GM23338 (cell line): ENCODE results near the gene LIFR. TPM values are rescaled to one million over a fixed set of nuclear protein-coding genes. Genes with fewer than 3 reads are reported as not detected.

Source experiments
- ATAC-seq: fragments of 200-7000 bp; cut with Tn5 transposase; 3 replicates; pipeline ENCODE4 v1.9.1; 2020
- DNase-seq: peaks from one replicate; pipeline ENCODE4 v3.0.0-alpha.2; 2015; ENCODE audit warnings: low spot score
- H2AFZ ChIP-seq: fragments of 200-600 bp; sonication (generic); 2 replicates; pipeline ENCODE4 v1.8.0; 2016; ENCODE audit warnings: antibody characterized with exemption, mild to moderate bottlenecking, moderate library complexity
- H3F3A ChIP-seq: fragments of 200-600 bp; sonication (generic); replicated peaks from 2 replicates; pipeline ENCODE4 v1.8.0; 2017; ENCODE audit warnings: antibody characterized with exemption, mixed run types, low read depth
- H3K27ac ChIP-seq: fragments of 200-600 bp; sonication (generic); 2 replicates; pipeline ENCODE4 v1.6.1; 2016; ENCODE audit warnings: low read depth
- H3K27me3 ChIP-seq: fragments of 200-600 bp; sonication (generic); 2 replicates; pipeline ENCODE4 v1.8.0; 2016; ENCODE audit warnings: mild to moderate bottlenecking, mixed run types, moderate library complexity; ENCODE audit not compliant: insufficient read depth
- H3K36me3 ChIP-seq: fragments of 200-600 bp; sonication (generic); 2 replicates; pipeline ENCODE4 v1.8.0; 2016; ENCODE audit warnings: mild to moderate bottlenecking; ENCODE audit not compliant: insufficient read depth
- H3K4me1 ChIP-seq: fragments of 200-600 bp; sonication (generic); 2 replicates; pipeline ENCODE4 v1.8.0; 2016; ENCODE audit warnings: mild to moderate bottlenecking, moderate library complexity; ENCODE audit not compliant: insufficient read depth
- H3K4me2 ChIP-seq: fragments of 200-600 bp; sonication (generic); 2 replicates; pipeline ENCODE4 v1.7.1; 2017; ENCODE audit warnings: mixed run types
- H3K4me3 ChIP-seq: fragments of 200-600 bp; sonication (generic); 2 replicates; pipeline ENCODE4 v1.6.1; 2016; ENCODE audit warnings: mixed run types
- H3K79me2 ChIP-seq: fragments of 200-600 bp; sonication (generic); replicated peaks from 2 replicates; pipeline ENCODE4 v1.8.0; 2017; ENCODE audit warnings: mild to moderate bottlenecking; ENCODE audit not compliant: insufficient read depth
- H3K9me2 ChIP-seq: fragments of 200-600 bp; sonication (generic); 2 replicates; pipeline ENCODE4 v1.8.0; 2017; ENCODE audit not compliant: insufficient read depth
- H4K20me1 ChIP-seq: fragments of 200-600 bp; sonication (generic); replicated peaks from 2 replicates; pipeline ENCODE4 v1.8.0; 2017; ENCODE audit warnings: mild to moderate bottlenecking; ENCODE audit not compliant: insufficient read depth
- H3K27ac Mint-ChIP-seq: 2 replicates; pipeline ENCODE4 v1.8.0; 2020; ENCODE audit warnings: inconsistent platforms, mild to moderate bottlenecking, moderate library complexity, mixed read lengths
- H3K27me3 Mint-ChIP-seq: 3 replicates; pipeline ENCODE4 v1.8.0; 2022; ENCODE audit warnings: low read depth, mild to moderate bottlenecking, moderate library complexity, mixed read lengths, inconsistent platforms; ENCODE audit not compliant: insufficient read depth, poor library complexity
- H3K36me3 Mint-ChIP-seq: 3 replicates; pipeline ENCODE4 v1.8.0; 2021; ENCODE audit warnings: low read depth, mild to moderate bottlenecking, inconsistent platforms, moderate library complexity, mixed read lengths
- H3K4me1 Mint-ChIP-seq: 3 replicates; pipeline ENCODE4 v1.8.0; 2020; ENCODE audit warnings: mild to moderate bottlenecking, inconsistent platforms, mixed read lengths
- H3K4me3 Mint-ChIP-seq: 3 replicates; pipeline ENCODE4 v1.8.0; 2021; ENCODE audit warnings: moderate library complexity, mild to moderate bottlenecking, inconsistent platforms, mixed read lengths
- H3K9me3 Mint-ChIP-seq: 3 replicates; pipeline ENCODE4 v1.8.0; 2020; ENCODE audit warnings: moderate library complexity, mild to moderate bottlenecking, inconsistent platforms, mixed read lengths
- CREB1 ChIP-seq: fragments of 250-450 bp; sonication (Bioruptor Pico); IDR thresholded peaks from 2 replicates; pipeline ENCODE4 v1.5.0; 2020; ENCODE audit warnings: low read depth, mild to moderate bottlenecking, moderate library complexity
- CTCF ChIP-seq, 2 experiments: fragments of 200-600 bp in 1 of 2; sonication (generic) in 1 of 2; conservative IDR thresholded peaks; 2 replicates each; pipeline versions ENCODE4 v1.5.1 to v1.6.1; 2016 to 2017; ENCODE audit warnings: antibody characterized with exemption in 2 of 2, low read depth in 2 of 2, mild to moderate bottlenecking in 2 of 2, moderate library complexity in 1 of 2
- ETS1 ChIP-seq: IDR thresholded peaks from 2 replicates; pipeline ENCODE4 v1.6.1; 2016; ENCODE audit warnings: antibody characterized with exemption
- EZH2 ChIP-seq: fragments of 200-600 bp; sonication (generic); IDR thresholded peaks from one replicate; pipeline ENCODE4 v1.8.0; 2017; ENCODE audit warnings: antibody characterized with exemption, mild to moderate bottlenecking, low read depth; ENCODE audit not compliant: unreplicated experiment
- EZH2phosphoT487 ChIP-seq: fragments of 200-600 bp; sonication (generic); IDR thresholded peaks from one replicate; pipeline ENCODE4 v1.8.1; 2018; ENCODE audit warnings: antibody characterized with exemption; ENCODE audit not compliant: unreplicated experiment
- JUNB ChIP-seq: IDR thresholded peaks from one replicate; pipeline ENCODE4 v1.6.1; 2016; ENCODE audit warnings: antibody characterized with exemption; ENCODE audit not compliant: unreplicated experiment
- NANOG ChIP-seq: IDR thresholded peaks from 2 replicates; pipeline ENCODE4 v1.6.1; 2016; ENCODE audit warnings: antibody characterized with exemption, borderline replicate concordance
- POLR2AphosphoS5 ChIP-seq: IDR thresholded peaks from 2 replicates; pipeline ENCODE4 v1.6.1; 2016; ENCODE audit warnings: antibody characterized with exemption, low read depth
- REST ChIP-seq: IDR thresholded peaks from one replicate; pipeline ENCODE4 v1.6.1; 2018; ENCODE audit warnings: antibody characterized with exemption; ENCODE audit not compliant: unreplicated experiment
- STAT1 ChIP-seq: IDR thresholded peaks from one replicate; pipeline ENCODE4 v1.6.1; 2016; ENCODE audit warnings: antibody characterized with exemption; ENCODE audit not compliant: unreplicated experiment
- ZNF114 ChIP-seq: fragments of 250-450 bp; sonication (Bioruptor Pico); IDR thresholded peaks from 2 replicates; pipeline ENCODE4 v1.5.0; 2020; ENCODE audit warnings: mild to moderate bottlenecking, moderate library complexity
- ZNF331 ChIP-seq: fragments of 250-450 bp; sonication (Bioruptor Pico); IDR thresholded peaks from 2 replicates; pipeline ENCODE4 v1.5.0; 2020; ENCODE audit warnings: low read depth, mild to moderate bottlenecking, moderate library complexity
- ZNF462 ChIP-seq: fragments of 250-450 bp; sonication (Bioruptor Pico); IDR thresholded peaks from 2 replicates; pipeline ENCODE4 v1.5.0; 2020; ENCODE audit warnings: mild to moderate bottlenecking, moderate library complexity
- polyA plus RNA-seq: library from polyadenylated mRNA; unstranded; fragments of >200 nt; fragmentation: Nextera tagmentation; extraction: Ambion mirVana; gene quantifications from 2 replicates; pipeline ENCODE4 v1.2.1, GENCODE V29; 2016
- total RNA-seq: library from RNA; depleted of rRNA; stranded (reverse); fragments of >200 nt; shearing (Covaris generic); gene quantifications from 2 replicates; pipeline ENCODE4 v1.2.3, GENCODE V29; 2014

The LIFR gene
- total and polyA plus RNA-seq, 2 experiments from 2014 or later = 11.0 to 25.2 TPM

- H3K36me3 ChIP-seq = no peaks in the 10 kb centered on the region
- H3K4me2 ChIP-seq = no peak overlapping the region
- Mint-ChIP-seq H3K27ac (no peak overlapping the region), H3K4me1 (peaks cover 6% of the 10 kb centered on the region), H3K27me3 (no peaks in the 10 kb centered on the region), H3K4me3 (no peak overlapping the region), H3K36me3 (no peaks in the 10 kb centered on the region), H3K9me3 (no peaks in the 10 kb centered on the region)
- no peaks in the 10 kb centered on the region for H3F3A ChIP-seq
- DNase-seq (no peak), ATAC-seq (no peak)
- H4K20me1 ChIP-seq = no peaks in the 10 kb centered on the region; the same call in 1 of the 2 replicates
- H3K4me1 ChIP-seq = peaks cover 3% of the 10 kb centered on the region; the same call in 1 of the 2 replicates
- H3K79me2 ChIP-seq = peaks cover 98% of the 10 kb centered on the region
- no peak overlapping the region for H3K27ac ChIP-seq
- H3K9me2 ChIP-seq = no peaks in the 10 kb centered on the region
- no peak overlapping the region for H2AFZ ChIP-seq
- TF ChIP-seq ZNF462 (CRISPR knock-in tag) (no peak), STAT1 (no peak), POLR2AphosphoS5 (no peak), REST (no peak), ZNF114 (CRISPR knock-in tag) (no peak), CREB1 (CRISPR knock-in tag) (no peak), JUNB (no peak), NANOG (no peak), CTCF (conservative IDR thresholded peaks at IDR 0.05; ENCODE audit: low read depth in 2 of 2) (no peak), EZH2phosphoT487 (no peak), EZH2 (no peak), ZNF331 (CRISPR knock-in tag) (no peak), ETS1 (no peak)
- H3K4me3 ChIP-seq = no peak overlapping the region
- no peaks in the 10 kb centered on the region for H3K27me3 ChIP-seq
These were observed 9.2 kb downstream of the LIFR start for GRCh38 chr5:38547257-38547656.
